Endodermal cell (in vitro differentiated cells): Measurements from ENCODE around the gene TTC22. TPM values are rescaled to one million over a fixed set of nuclear protein-coding genes. Genes with fewer than 3 reads are reported as not detected.

Experiments
- DNase-seq: peaks from one replicate; pipeline ENCODE4 v3.0.0-alpha.2; 2017
- H3K27ac ChIP-seq: 2 replicates; pipeline ENCODE4 v1.5.1; 2013; ENCODE audit warnings: mild to moderate bottlenecking, low read depth, low read length, moderate library complexity
- H3K27me3 ChIP-seq: 2 replicates; pipeline ENCODE4 v1.6.1; 2013; ENCODE audit warnings: mild to moderate bottlenecking, low read length, moderate library complexity; ENCODE audit not compliant: insufficient read depth, control insufficient read depth, poor library complexity, severe bottlenecking
- H3K36me3 ChIP-seq: 2 replicates; pipeline ENCODE4 v1.7.0; 2013; ENCODE audit warnings: mild to moderate bottlenecking, low read length, moderate library complexity; ENCODE audit not compliant: control insufficient read depth, insufficient read depth
- H3K4me1 ChIP-seq: one replicate; pipeline ENCODE4 v1.7.0; 2013; ENCODE audit warnings: low read length; ENCODE audit not compliant: control insufficient read depth, insufficient read depth
- H3K4me3 ChIP-seq: 2 replicates; pipeline ENCODE4 v1.5.1; 2013; ENCODE audit warnings: mild to moderate bottlenecking, low read length, moderate library complexity
- H3K9ac ChIP-seq: 2 replicates; pipeline ENCODE4 v1.6.1; 2013; ENCODE audit warnings: mild to moderate bottlenecking, low read length, moderate library complexity; ENCODE audit not compliant: poor library complexity, severe bottlenecking; ENCODE audit errors: extremely low read depth
- H3K9me3 ChIP-seq: 2 replicates; pipeline ENCODE4 v1.6.1; 2013; ENCODE audit warnings: mild to moderate bottlenecking, low read length, moderate library complexity; ENCODE audit not compliant: control insufficient read depth
- H3K27ac Mint-ChIP-seq: 2 replicates; pipeline ENCODE4 v1.8.0; 2020; ENCODE audit warnings: mixed read lengths
- H3K27me3 Mint-ChIP-seq: 2 replicates; pipeline ENCODE4 v1.8.0; 2021; ENCODE audit warnings: mild to moderate bottlenecking, mixed read lengths; ENCODE audit not compliant: insufficient read depth
- H3K36me3 Mint-ChIP-seq: 2 replicates; pipeline ENCODE4 v1.8.0; 2020; ENCODE audit warnings: low read depth, mixed read lengths
- H3K4me1 Mint-ChIP-seq: 2 replicates; pipeline ENCODE4 v1.8.0; 2020; ENCODE audit warnings: mixed read lengths
- H3K4me3 Mint-ChIP-seq: 2 replicates; pipeline ENCODE4 v1.8.0; 2020; ENCODE audit warnings: mild to moderate bottlenecking, moderate library complexity, mixed read lengths
- H3K9me3 Mint-ChIP-seq: 2 replicates; pipeline ENCODE4 v1.8.0; 2020; ENCODE audit warnings: mild to moderate bottlenecking, mixed read lengths
- WGBS, 2 experiments: methylation state at CpG; one replicate each; pipeline versions ENCODE4 v1.1.5 to v1.1.7; 2013; ENCODE audit warnings: missing lambda C conversion rate in 2 of 2, mixed read lengths in 1 of 2; ENCODE audit not compliant: insufficient coverage in 1 of 2, insufficient read length in 1 of 2; 5-methylcytosine and 5-hydroxymethylcytosine counted together
- long read RNA-seq, 4 experiments: library from polyadenylated mRNA in 2 of 4; library from RNA in 1 of 4; library from capped mRNA in 1 of 4; stranded (forward) in 3 of 4; unstranded in 1 of 4; transcript quantifications; one replicate each; pipeline ENCODE4 v2.0.0, GENCODE V29; 2020 to 2021; ENCODE audit warnings: inconsistent platforms in 1 of 4
- polyA plus RNA-seq, 2 experiments: library from polyadenylated mRNA; stranded (reverse); fragments of 50-300 nt; gene quantifications; one replicate each; pipeline ENCODE4 v1.2.3, GENCODE V29; 2013
- total RNA-seq, 2 donors: library from RNA; stranded (reverse); fragmentation: NEBNext Ultra II Directional in 1 of 2; extraction: Animal tissue kit (Norgen Biotek cat#: 25700) in 1 of 2; gene quantifications; 2 replicates in 1 of 2; 3 replicates in 1 of 2; pipeline ENCODE4 v1.2.1, GENCODE V29; 2021
- TF ChIP-seq, protein P1 (sequence below): fragments of 200-600 bp; sonication (generic); conservative IDR thresholded peaks from 2 replicates; pipeline ENCODE4 v1.5.0; 2021; ENCODE audit warnings: antibody characterized with exemption, mild to moderate bottlenecking

The TTC22 gene
- under 1 TPM; 0.44 to 0.53 TPM for total RNA-seq
- polyA plus RNA-seq (2013, experiment 1 of 2) = 0.11 TPM
- not detected for polyA plus RNA-seq (2013, experiment 2 of 2)
- long read RNA-seq, experiment 1, partial matches to known transcripts = 0 of 1 reads
- long read RNA-seq, experiment 1, other reads (novel, unspliced or antisense) = 1 of 1 reads
- long read RNA-seq, experiment 2 = 0 reads
- long read RNA-seq, experiment 3, partial matches to known transcripts = 1 of 1 reads
- long read RNA-seq, experiment 3, other reads (novel, unspliced or antisense) = 0 of 1 reads
- long read RNA-seq, experiment 4 = 0 reads

DNA sequence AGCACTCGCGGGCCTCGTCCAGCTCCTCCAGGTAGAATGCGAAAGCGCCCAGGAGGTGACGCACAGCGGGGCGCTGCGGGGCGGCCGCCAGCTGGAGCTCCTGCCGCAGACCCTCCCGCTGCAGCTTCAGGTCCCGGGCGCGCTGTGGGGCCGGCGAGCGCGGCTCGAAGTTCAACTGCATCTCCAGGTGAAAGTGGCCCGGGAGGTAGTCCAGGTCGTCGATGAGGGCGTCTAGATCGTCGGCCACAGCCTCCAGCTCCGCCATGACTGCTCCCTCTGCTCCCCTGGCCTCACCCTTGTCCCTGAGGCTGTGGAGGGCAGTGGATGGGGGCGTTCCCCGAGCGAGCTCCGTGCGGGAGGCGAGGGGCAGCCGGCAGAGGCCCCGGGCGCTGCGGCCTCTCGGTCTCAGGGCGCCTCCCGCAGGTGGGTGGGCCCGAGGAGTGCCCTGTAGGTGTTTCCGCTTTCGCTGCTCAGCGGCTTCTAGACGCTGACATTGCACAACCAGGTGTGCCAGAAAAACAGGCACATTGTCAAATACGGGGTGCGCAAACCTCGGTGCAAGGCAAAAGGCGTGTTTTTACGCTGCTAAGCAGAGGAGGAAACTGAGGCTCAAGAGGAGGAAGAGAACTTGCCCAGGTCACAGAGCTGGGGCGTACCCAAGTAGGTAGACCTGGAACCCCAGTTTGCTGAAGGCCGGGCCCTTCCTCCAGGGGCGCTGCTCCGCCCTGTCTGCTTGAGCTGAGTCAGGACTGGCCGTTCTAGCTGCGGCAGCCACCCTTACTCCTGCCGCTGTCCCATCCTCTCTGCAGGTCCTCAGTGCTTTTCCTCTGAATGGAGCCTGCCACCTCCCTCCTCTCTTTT lies at the start of gene TTC22:
TSS of gene TTC22 (minus strand) at position 425 of the 861 bp plus-strand sequence. CDS start at position 265, 160 bp downstream.
- Mint-ChIP-seq H3K4me1 (no peaks in the 10 kb centered on the region), H3K27me3 (peaks cover 49% of the 10 kb centered on the region), H3K27ac (no peak within 1 kb of the TSS), H3K36me3 (no peaks in the 10 kb centered on the region), H3K4me3 (peak within 1 kb of the TSS; percentile 28), H3K9me3 (no peaks in the 10 kb centered on the region)
- Histone ChIP-seq H3K4me1 (no peaks in the 10 kb centered on the region), H3K9ac (no peak within 1 kb of the TSS), H3K36me3 (no peaks in the 10 kb centered on the region), H3K9me3 (no peaks in the 10 kb centered on the region), H3K27ac (no peak within 1 kb of the TSS), H3K4me3 (no peak within 1 kb of the TSS), H3K27me3 (peaks cover 21% of the 10 kb centered on the region)
- DNase-seq = peak; percentile 85
- WGBS, 2 experiments = 68 to 69% methylated on average over 32 to 58 of the region's 58 CpGs
- TF ChIP-seq, protein P1, sequence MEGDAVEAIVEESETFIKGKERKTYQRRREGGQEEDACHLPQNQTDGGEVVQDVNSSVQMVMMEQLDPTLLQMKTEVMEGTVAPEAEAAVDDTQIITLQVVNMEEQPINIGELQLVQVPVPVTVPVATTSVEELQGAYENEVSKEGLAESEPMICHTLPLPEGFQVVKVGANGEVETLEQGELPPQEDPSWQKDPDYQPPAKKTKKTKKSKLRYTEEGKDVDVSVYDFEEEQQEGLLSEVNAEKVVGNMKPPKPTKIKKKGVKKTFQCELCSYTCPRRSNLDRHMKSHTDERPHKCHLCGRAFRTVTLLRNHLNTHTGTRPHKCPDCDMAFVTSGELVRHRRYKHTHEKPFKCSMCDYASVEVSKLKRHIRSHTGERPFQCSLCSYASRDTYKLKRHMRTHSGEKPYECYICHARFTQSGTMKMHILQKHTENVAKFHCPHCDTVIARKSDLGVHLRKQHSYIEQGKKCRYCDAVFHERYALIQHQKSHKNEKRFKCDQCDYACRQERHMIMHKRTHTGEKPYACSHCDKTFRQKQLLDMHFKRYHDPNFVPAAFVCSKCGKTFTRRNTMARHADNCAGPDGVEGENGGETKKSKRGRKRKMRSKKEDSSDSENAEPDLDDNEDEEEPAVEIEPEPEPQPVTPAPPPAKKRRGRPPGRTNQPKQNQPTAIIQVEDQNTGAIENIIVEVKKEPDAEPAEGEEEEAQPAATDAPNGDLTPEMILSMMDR = peak; percentile 69

DNA sequence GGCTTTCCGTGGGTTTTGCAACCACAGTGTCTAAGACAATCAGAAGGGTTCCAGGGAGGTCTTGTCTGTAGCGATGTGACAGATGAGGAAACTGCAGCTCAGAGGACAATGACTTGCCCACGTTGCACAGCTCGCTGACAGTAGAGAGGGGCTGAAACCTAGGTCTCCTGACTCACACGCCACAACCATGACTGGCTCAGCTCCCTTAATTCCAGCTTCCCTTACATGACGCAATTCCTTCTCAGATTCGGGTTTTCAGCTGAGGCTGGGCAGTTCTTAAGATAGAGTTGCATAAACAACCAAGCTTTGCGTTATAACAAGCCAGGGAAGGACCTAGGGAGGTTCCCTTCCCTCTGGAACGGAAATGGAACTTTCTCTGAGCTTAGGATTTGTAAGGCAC lies 49.6 kb upstream of the TTC22 start:
- no peak overlapping the region for H3K27ac ChIP-seq
- H3K27me3 Mint-ChIP-seq = no peaks in the 10 kb centered on the region
- no peak overlapping the region for H3K4me3 Mint-ChIP-seq
- H3K9me3 ChIP-seq = no peaks in the 10 kb centered on the region
- H3K36me3 Mint-ChIP-seq = peaks cover 73% of the 10 kb centered on the region
- WGBS, 2 experiments = 97 to 99% methylated on average over 8 to 9 of the region's 9 CpGs
- no peaks in the 10 kb centered on the region for H3K4me1 ChIP-seq
- no peaks in the 10 kb centered on the region for H3K9me3 Mint-ChIP-seq
- H3K27me3 ChIP-seq = no peaks in the 10 kb centered on the region
- TF ChIP-seq, protein P1 = no peak
- no peak overlapping the region for H3K4me3 ChIP-seq
- DNase-seq = no peak
- no peaks in the 10 kb centered on the region for H3K4me1 Mint-ChIP-seq
- H3K36me3 ChIP-seq = peaks cover 86% of the 10 kb centered on the region
- H3K27ac Mint-ChIP-seq = no peak overlapping the region
- no peak overlapping the region for H3K9ac ChIP-seq

DNA sequence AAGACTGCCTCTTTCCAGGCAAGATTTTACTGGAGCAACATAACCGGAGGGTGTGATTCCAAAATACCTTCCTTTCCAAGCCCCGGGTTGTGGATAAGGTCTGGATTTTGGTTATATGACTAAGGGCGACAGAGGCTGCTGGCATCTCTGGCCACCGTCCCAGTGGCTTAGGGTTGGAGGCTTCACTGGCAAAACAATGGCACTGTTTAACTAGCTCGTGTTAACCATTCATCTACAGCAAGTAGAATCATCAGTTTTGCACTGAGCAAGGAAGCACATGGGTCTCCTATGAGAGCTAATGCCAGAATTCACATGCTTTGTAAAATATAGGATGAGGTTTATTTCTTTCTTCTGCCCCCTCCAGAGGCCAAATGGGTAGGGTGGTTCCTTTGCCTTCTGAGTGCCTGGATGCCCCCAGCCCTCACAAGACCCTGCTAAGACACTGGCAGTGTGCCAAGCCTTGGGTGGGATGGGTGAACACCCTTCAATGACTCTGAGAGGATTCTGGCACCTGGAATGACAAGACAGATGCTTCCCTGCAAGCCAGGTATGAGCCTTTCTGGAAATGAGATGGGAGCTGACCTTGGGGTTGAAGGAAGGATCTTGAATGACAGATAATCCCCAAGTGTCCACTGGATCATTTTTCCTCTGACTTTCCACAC lies 49.1 kb upstream of the TTC22 start:
- Histone ChIP-seq H3K36me3 (peaks cover 81% of the 10 kb centered on the region), H3K4me1 (no peaks in the 10 kb centered on the region), H3K4me3 (no peak overlapping the region), H3K9me3 (no peaks in the 10 kb centered on the region), H3K27me3 (no peaks in the 10 kb centered on the region), H3K9ac (no peak overlapping the region), H3K27ac (no peak overlapping the region)
- DNase-seq = no peak
- Mint-ChIP-seq H3K4me1 (no peaks in the 10 kb centered on the region), H3K4me3 (no peak overlapping the region), H3K27me3 (no peaks in the 10 kb centered on the region), H3K27ac (no peak overlapping the region), H3K9me3 (no peaks in the 10 kb centered on the region), H3K36me3 (peaks cover 70% of the 10 kb centered on the region)
- WGBS, 2 experiments = 96 to 100% methylated on average over 3 to 5 of the region's 5 CpGs
- TF ChIP-seq, protein P1 = no peak
